Left ventricle myocardium inferior (tissue), 1 donor: ENCODE measurements around the gene WDR62. TPM values are rescaled to one million over a fixed set of nuclear protein-coding genes. Genes with fewer than 3 reads are reported as not detected.

Source experiments
- DNase-seq: peaks from one replicate; pipeline ENCODE4 v3.0.0-alpha.2; 2020
- H3K27ac ChIP-seq: fragments of 200-600 bp; replicated peaks from 2 replicates; pipeline ENCODE4 v1.8.0; 2021
- H3K27me3 ChIP-seq: fragments of 200-600 bp; 2 replicates; pipeline ENCODE4 v1.8.0; 2021; ENCODE audit warnings: low read depth
- H3K36me3 ChIP-seq: fragments of 200-600 bp; 2 replicates; pipeline ENCODE4 v1.8.0; 2021
- H3K4me1 ChIP-seq: fragments of 200-600 bp; 2 replicates; pipeline ENCODE4 v1.8.0; 2021
- H3K4me3 ChIP-seq: fragments of 200-600 bp; 2 replicates; pipeline ENCODE4 v1.8.0; 2021; ENCODE audit warnings: mild to moderate bottlenecking, moderate library complexity
- H3K9me3 ChIP-seq: fragments of 200-600 bp; replicated peaks from 2 replicates; pipeline ENCODE4 v1.8.0; 2021
- intact Hi-C: fragments of 100-400 bp; cut with micrococcal nuclease; formaldehyde crosslinking; loops from one replicate; pipeline ENCODE4 v1.11.0; 2022
- total RNA-seq: library from RNA; stranded (reverse); fragmentation: NEBNext Ultra II Directional; extraction: Animal tissue kit (Norgen Biotek cat#: 25700); gene quantifications from one replicate; pipeline ENCODE4 v1.2.1, GENCODE V29; 2021
- TF ChIP-seq, protein P1 (sequence below): fragments of 200-600 bp; IDR thresholded peaks from 2 replicates; pipeline ENCODE4 v1.8.0; 2021; ENCODE audit warnings: antibody characterized with exemption, mild to moderate bottlenecking, borderline replicate concordance
- donor health status: DM: no; HTN: yes; CAD: no; lungs with severe emphysema.

The WDR62 gene
- total RNA-seq, 1 donor from 2014 or later: 17.7 TPM

DNA sequence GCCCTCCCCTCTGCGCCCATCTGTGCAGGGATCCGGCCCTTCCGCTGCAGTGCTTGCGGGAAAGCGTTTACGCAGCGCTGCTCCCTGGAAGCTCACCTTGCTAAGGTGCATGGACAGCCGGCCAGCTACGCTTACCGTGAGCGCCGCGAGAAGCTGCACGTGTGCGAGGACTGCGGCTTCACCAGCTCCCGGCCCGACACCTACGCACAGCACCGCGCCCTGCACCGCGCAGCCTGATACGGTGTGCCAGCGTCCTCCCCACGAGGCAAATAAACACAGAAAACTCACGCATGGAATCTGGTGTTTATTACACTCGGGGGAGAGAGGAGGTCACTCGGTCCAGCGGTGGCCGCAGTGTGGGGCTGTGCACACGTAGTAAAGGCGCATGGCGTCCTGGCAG, 58.7 kb downstream of the WDR62 start:
- no peaks in the 10 kb centered on the region for H3K27me3 ChIP-seq
- H3K27ac ChIP-seq: no peak overlapping the region
- intact Hi-C loops: no loop called here
- no peaks in the 10 kb centered on the region for H3K9me3 ChIP-seq
- TF ChIP-seq, protein P1, sequence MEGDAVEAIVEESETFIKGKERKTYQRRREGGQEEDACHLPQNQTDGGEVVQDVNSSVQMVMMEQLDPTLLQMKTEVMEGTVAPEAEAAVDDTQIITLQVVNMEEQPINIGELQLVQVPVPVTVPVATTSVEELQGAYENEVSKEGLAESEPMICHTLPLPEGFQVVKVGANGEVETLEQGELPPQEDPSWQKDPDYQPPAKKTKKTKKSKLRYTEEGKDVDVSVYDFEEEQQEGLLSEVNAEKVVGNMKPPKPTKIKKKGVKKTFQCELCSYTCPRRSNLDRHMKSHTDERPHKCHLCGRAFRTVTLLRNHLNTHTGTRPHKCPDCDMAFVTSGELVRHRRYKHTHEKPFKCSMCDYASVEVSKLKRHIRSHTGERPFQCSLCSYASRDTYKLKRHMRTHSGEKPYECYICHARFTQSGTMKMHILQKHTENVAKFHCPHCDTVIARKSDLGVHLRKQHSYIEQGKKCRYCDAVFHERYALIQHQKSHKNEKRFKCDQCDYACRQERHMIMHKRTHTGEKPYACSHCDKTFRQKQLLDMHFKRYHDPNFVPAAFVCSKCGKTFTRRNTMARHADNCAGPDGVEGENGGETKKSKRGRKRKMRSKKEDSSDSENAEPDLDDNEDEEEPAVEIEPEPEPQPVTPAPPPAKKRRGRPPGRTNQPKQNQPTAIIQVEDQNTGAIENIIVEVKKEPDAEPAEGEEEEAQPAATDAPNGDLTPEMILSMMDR: no peak
- DNase-seq: no peak
- H3K4me3 ChIP-seq: peak overlapping the region; percentile 83
- peaks cover 34% of the 10 kb centered on the region for H3K36me3 ChIP-seq
- H3K4me1 ChIP-seq: peaks cover 35% of the 10 kb centered on the region

DNA sequence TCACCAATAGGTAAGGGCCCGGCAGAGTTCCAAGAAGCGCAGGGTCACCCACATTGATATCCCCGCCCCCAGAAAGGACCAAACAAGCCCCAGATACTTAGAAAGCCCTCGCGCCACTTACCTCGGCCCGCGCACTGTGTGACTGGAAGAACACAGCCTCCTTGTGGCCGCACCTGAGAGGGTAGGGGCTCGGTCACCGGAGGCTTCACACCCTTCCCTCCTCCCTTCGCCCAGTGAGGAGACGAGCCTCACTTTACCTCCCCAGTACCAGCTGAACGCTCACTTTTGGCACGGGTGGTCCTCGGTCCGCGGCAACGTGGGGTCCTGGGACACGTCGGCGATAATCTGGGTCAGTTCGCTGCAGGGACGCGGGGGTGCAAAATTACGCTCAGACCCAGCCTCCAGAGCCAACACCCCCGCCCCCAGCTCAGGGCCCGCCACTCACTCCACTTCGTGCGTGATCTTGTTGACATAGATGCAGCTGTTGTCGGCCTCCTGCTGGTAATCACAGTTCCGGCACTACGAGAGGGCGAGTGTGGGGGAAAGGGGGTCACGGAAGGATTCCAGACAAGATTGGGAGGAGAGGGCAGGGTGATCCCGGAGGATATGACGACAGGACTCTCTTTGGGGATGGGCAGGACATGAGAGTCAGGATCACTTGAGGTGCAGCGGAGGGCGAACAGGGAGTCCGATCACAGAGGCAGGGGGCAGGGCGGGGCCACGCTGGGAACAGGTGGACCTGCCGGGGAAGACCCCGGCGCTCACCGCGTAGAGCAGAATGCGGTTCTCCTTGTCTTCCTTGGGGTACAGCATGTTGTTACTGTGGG, 59.4 kb downstream of the WDR62 start:
- Histone ChIP-seq H3K36me3 (peaks cover 41% of the 10 kb centered on the region), H3K4me3 (peak overlapping the region; percentile 83), H3K27me3 (no peaks in the 10 kb centered on the region), H3K4me1 (peaks cover 35% of the 10 kb centered on the region), H3K9me3 (no peaks in the 10 kb centered on the region), H3K27ac (peak overlapping the region; percentile 93)
- intact Hi-C loops: no loop called here
- no peak for DNase-seq
- TF ChIP-seq, protein P1: no peak

DNA sequence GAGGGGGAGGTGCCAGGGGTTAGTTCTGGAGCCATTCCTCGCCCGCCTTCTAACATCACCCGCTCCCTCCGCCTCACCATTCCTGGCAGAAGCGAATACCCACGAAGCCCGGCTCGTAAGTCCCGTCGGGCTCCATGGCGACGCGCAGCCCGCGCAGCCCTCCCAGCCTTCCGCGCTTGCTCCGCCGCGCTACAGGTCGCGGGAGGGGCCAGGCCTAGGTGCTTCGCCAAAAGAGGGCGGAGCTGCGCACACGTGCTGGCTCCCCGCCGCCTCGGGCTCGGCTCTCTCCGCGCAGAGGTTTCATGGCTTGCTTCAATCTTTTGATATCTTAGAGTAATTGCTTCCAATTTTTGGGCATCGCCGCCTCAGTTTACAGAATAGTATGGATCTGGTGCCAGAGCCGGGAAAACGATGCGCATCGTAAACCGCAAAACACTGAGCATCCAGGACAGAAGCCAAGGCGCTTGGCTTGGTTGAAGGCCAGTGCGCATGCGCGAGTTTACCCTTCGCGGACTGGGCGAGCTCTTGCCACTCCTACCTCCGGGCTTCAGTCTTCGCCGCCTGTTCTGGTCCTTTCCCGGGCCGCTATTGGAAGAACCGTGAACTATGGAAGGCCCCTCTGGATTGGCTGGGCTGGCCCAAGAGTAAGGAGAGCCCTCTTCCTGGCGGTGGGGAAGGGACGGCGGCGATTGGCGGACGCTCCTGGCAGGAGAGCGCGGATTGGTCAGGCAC, 60.2 kb downstream of the WDR62 start, which contains the start of gene POLR2I:
Gene POLR2I, minus strand, starts transcription at position 155 of the 732 bp plus-strand sequence. Its CDS starts 19 bp downstream, at position 136.
- Histone ChIP-seq H3K9me3 (no peaks in the 10 kb centered on the region), H3K27me3 (no peaks in the 10 kb centered on the region), H3K4me3 (peak within 1 kb of the TSS; percentile 83), H3K36me3 (peaks cover 44% of the 10 kb centered on the region), H3K27ac (peak within 1 kb of the TSS; percentile 93), H3K4me1 (peaks cover 35% of the 10 kb centered on the region)
- TF ChIP-seq, protein P1: no peak
- peak; percentile 99 for DNase-seq
- intact Hi-C loops: no loop called here

DNA sequence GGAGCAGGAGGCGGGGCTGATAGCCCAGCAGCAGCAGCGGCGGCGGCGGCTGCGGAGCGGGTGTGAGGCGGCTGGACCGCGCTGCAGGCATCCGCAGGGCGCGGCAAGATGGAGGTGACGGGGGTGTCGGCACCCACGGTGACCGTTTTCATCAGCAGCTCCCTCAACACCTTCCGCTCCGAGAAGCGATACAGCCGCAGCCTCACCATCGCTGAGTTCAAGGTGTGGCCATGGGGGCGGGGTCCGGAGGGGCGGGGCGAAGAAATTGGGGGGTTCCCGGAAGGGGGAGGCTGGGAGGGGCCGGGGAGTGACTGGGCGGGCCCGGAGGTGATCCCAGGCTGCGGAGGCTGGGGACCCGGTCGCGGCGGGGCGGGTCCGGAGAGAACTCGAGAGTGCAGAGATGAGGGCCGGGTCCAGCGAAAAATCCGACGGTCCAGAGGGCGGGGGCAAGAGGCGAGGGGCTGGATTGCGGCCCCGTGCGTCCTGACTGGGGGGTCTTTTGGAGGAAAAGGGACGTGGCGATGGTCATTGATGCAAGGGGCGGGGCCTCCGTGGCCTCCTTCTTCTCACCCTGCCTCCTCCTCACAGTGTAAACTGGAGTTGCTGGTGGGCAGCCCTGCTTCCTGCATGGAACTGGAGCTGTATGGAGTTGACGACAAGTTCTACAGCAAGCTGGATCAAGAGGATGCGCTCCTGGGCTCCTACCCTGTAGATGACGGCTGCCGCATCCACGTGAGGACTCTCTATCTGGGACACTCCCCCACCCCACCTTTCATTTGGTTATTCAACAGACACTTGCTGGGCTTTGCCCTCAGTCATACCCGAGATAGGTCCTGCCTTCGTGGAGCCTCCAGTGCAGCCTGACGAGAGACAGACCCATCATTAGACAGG, 61.0 kb downstream of the WDR62 start, which contains the start of gene TBCB:
Gene TBCB, plus strand, starts transcription at position 16 of the 891 bp plus-strand sequence. Its CDS starts 93 bp downstream, at position 109.
- Histone ChIP-seq H3K36me3 (peaks cover 47% of the 10 kb centered on the region), H3K27ac (peak within 1 kb of the TSS; percentile 93), H3K4me1 (peaks cover 35% of the 10 kb centered on the region), H3K9me3 (no peaks in the 10 kb centered on the region), H3K4me3 (peak within 1 kb of the TSS; percentile 83), H3K27me3 (no peaks in the 10 kb centered on the region)
- DNase-seq: peak; percentile 86
- intact Hi-C loops: no loop called here
- TF ChIP-seq, protein P1: no peak

DNA sequence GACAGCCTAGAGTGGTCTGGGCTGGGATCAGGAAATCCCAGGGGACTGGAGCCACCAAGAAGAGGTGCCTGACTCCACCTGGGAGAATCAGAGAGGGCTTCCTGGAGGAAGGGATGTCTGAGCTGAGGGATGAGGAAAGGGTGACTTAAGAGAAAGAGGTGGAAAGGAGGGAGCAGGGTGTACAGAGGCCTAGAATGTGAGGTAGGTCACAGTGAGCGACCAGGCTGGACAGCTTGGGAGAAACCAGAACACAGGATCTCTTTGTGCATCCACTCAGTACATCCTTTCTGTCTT, 61.6 kb downstream of the WDR62 start:
- TF ChIP-seq, protein P1: no peak
- no peak for DNase-seq
- Histone ChIP-seq H3K4me3 (peak overlapping the region; percentile 83), H3K9me3 (no peaks in the 10 kb centered on the region), H3K36me3 (peaks cover 49% of the 10 kb centered on the region), H3K27me3 (no peaks in the 10 kb centered on the region), H3K27ac (peak overlapping the region; percentile 93), H3K4me1 (peaks cover 35% of the 10 kb centered on the region)
- intact Hi-C loops: no loop called here
